SJSA1 (cell line): ENCODE results near the gene SYCN. TPM values are rescaled to one million over a fixed set of nuclear protein-coding genes. Genes with fewer than 3 reads are reported as not detected.

Experiments
- DNase-seq, 2 experiments: peaks; one replicate each; pipeline ENCODE4 v3.0.0-alpha.2; 2015 to 2020; ENCODE audit warnings: low spot score in 2 of 2, low read depth in 1 of 2
- H3K27ac ChIP-seq: fragments of 250-450 bp; sonication (Bioruptor Pico); 2 replicates; pipeline ENCODE4 v1.5.1; 2020; ENCODE audit warnings: mild to moderate bottlenecking, moderate library complexity
- H3K27me3 ChIP-seq: fragments of 250-450 bp; sonication (Bioruptor Pico); replicated peaks from 2 replicates; pipeline ENCODE4 v1.5.1; 2020; ENCODE audit warnings: mild to moderate bottlenecking, moderate library complexity
- H3K36me3 ChIP-seq: fragments of 250-450 bp; sonication (Bioruptor Pico); 2 replicates; pipeline ENCODE4 v1.5.1; 2020; ENCODE audit warnings: mild to moderate bottlenecking
- H3K4me1 ChIP-seq: fragments of 250-450 bp; sonication (Bioruptor Pico); replicated peaks from 2 replicates; pipeline ENCODE4 v1.6.1; 2021; ENCODE audit warnings: mild to moderate bottlenecking
- H3K4me3 ChIP-seq: fragments of 250-450 bp; sonication (Bioruptor Pico); 2 replicates; pipeline ENCODE4 v1.5.1; 2020; ENCODE audit warnings: mild to moderate bottlenecking
- H3K9me3 ChIP-seq: fragments of 250-450 bp; sonication (Bioruptor Pico); replicated peaks from 2 replicates; pipeline ENCODE4 v1.5.1; 2020; ENCODE audit warnings: mild to moderate bottlenecking
- total RNA-seq: library from RNA; depleted of rRNA; stranded (reverse); fragments of >200 nt; shearing (Covaris generic); gene quantifications from 2 replicates; pipeline ENCODE4 v1.2.3, GENCODE V29; 2014

The SYCN gene
- total RNA-seq, 1 experiment from 2014 or later, result not detected

DNA sequence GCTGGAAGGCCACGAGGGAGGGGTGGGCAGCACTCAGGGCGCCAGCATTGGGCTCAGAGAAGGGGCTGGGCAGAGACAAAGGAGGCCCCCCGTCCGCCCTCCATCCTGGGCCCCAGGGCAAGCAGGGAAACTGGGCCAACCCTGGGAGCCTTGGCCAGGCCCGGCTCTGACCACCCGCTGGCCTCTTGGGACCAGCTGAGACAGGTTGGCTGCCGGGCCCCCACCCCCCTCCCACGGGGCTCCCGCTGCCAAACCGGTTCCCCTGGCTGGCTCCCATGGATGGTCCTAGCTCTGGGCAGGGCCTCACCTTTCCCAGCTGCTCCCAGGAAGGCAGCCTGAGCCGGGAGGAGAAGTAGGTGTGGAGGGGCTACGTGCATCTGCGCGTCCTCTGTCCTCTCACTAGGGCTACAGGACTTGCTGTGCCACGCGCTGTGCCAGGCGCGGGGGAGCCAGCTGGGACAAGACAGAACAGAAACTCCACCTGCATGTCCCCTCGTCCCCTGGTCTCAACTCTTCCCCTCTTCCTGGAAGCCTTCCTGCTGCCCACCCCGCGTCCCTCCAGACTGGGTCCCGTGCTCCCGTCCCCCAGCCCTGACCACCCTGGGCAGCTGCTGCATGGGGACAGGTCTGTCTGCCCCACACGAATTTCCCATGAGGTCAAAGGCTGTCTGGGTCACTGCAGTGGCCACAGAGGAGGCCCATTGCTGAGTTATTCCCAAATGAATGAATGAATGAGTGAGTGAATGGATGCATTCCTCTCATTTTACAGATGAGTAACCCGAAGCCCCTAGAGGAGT is 36.4 kb downstream of the SYCN start:
- peaks cover 21% of the 10 kb centered on the region for H3K36me3 ChIP-seq
- DNase-seq, result no peak
- H3K27ac ChIP-seq, result no peak overlapping the region
- H3K4me3 ChIP-seq, result no peak overlapping the region
- H3K9me3 ChIP-seq, result no peaks in the 10 kb centered on the region
- no peaks in the 10 kb centered on the region for H3K4me1 ChIP-seq
- H3K27me3 ChIP-seq, result no peaks in the 10 kb centered on the region

- no peaks in the 10 kb centered on the region for H3K4me1 ChIP-seq
- H3K27me3 ChIP-seq, result no peaks in the 10 kb centered on the region
- H3K27ac ChIP-seq, result no peak overlapping the region
- H3K9me3 ChIP-seq, result no peaks in the 10 kb centered on the region
- H3K4me3 ChIP-seq, result no peak overlapping the region
- no peak for DNase-seq
- H3K36me3 ChIP-seq, result peaks cover 15% of the 10 kb centered on the region
Measured at GRCh38 chr19:39166571-39167391, 37.3 kb downstream of the SYCN start.

DNA sequence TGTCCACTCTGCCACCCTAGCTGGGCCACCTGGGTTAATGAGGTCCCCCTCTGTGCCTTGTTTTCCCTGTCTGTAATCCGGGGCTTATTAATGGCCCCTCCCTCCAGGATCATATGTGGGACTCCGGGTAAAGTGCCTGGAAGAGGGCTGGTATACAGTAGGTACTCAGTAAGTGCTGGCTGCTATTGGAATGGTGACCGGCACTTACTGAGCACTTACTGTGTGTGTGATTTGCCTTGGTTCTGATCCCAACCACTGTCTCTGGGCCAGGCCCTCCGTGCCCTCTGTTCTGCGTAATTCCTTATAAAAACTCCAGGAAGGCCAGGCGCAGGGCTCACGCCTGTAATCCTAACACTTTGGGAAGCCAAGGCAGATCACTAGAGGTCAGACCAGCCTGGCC is 38.2 kb downstream of the SYCN start:
- H3K36me3 ChIP-seq, result peaks cover 8% of the 10 kb centered on the region

DNA sequence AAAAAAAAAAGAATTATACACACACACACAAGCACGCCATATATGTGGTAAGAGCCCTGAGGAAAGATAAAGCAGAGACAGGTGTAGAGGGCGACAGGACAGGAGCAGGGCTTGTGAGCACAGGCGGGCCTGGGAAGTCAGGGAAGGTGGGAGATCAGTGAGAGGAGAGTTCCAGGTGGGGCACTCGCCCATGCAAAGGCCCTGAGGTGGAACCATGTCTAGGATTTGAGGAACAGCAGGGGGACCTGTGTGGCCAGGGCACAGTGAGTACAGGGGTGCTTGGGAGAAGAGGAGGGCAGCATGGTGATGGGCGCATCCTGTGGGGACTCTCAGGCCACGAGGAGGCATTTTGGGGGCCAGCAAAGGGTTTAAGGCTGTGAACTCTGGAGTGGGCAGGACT is 39.8 kb downstream of the SYCN start:
- no peaks in the 10 kb centered on the region for H3K9me3 ChIP-seq

More for the DNA sequence above, 38.2 kb downstream of the SYCN start:
- Histone ChIP-seq H3K4me3 (no peak overlapping the region), H3K4me1 (no peaks in the 10 kb centered on the region), H3K27me3 (no peaks in the 10 kb centered on the region), H3K9me3 (no peaks in the 10 kb centered on the region), H3K27ac (no peak overlapping the region)
- DNase-seq, result no peak

DNA sequence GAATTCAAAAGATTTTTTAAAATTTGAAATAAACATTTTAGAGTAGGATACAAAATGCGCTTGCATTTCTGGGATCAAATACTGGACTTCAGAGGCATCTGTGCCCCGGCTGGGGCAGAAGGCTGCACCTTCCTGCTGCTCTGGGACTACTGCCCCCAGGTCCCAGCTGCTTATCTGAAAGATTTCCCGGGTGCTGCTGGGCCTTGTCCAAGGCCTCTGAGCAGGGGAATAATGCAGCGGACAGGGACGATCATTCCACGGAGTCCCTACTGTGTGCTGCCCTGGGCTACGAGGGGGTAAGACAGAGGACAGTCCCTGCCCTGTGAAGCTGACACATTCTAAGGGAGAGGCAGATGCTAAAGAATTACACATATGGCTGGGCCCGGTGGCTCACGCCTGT is 40.4 kb downstream of the SYCN start:
- no peaks in the 10 kb centered on the region for H3K9me3 ChIP-seq
- H3K36me3 ChIP-seq, result 0 out of 2 replicates have a peak, but pooled peaks cover 3% of the 10 kb centered on the region
- no peak for DNase-seq
- H3K27me3 ChIP-seq, result no peaks in the 10 kb centered on the region
- no peak overlapping the region for H3K27ac ChIP-seq
- H3K4me3 ChIP-seq, result no peak overlapping the region
- H3K4me1 ChIP-seq, result no peaks in the 10 kb centered on the region

More for the DNA sequence above, 39.8 kb downstream of the SYCN start:
- DNase-seq, result no peak
- Histone ChIP-seq H3K4me3 (no peak overlapping the region), H3K27ac (no peak overlapping the region), H3K27me3 (no peaks in the 10 kb centered on the region), H3K4me1 (no peaks in the 10 kb centered on the region), H3K36me3 (no peaks in the 10 kb centered on the region)

- no peak for DNase-seq
- Histone ChIP-seq H3K9me3 (no peaks in the 10 kb centered on the region), H3K4me3 (no peak overlapping the region), H3K27ac (no peak overlapping the region), H3K4me1 (peaks cover 4% of the 10 kb centered on the region), H3K36me3 (0 out of 2 replicates have a peak, but pooled peaks cover 3% of the 10 kb centered on the region), H3K27me3 (no peaks in the 10 kb centered on the region)
Measured at GRCh38 chr19:39162441-39163043, 41.5 kb downstream of the SYCN start.

- Histone ChIP-seq H3K27ac (no peak overlapping the region), H3K9me3 (no peaks in the 10 kb centered on the region), H3K27me3 (no peaks in the 10 kb centered on the region), H3K4me3 (no peak overlapping the region), H3K4me1 (peaks cover 7% of the 10 kb centered on the region), H3K36me3 (0 out of 2 replicates have a peak, but pooled peaks cover 3% of the 10 kb centered on the region)
- no peak for DNase-seq
Measured at GRCh38 chr19:39160889-39161672, 43.0 kb downstream of the SYCN start.

GRCh38 chr19:39160523-39160861 is 43.6 kb downstream of the SYCN start:
- Histone ChIP-seq H3K4me3 (no peak overlapping the region), H3K4me1 (peaks cover 7% of the 10 kb centered on the region), H3K9me3 (no peaks in the 10 kb centered on the region), H3K27ac (no peak overlapping the region), H3K36me3 (0 out of 2 replicates have a peak, but pooled peaks cover 5% of the 10 kb centered on the region), H3K27me3 (no peaks in the 10 kb centered on the region)
- DNase-seq, result no peak

DNA sequence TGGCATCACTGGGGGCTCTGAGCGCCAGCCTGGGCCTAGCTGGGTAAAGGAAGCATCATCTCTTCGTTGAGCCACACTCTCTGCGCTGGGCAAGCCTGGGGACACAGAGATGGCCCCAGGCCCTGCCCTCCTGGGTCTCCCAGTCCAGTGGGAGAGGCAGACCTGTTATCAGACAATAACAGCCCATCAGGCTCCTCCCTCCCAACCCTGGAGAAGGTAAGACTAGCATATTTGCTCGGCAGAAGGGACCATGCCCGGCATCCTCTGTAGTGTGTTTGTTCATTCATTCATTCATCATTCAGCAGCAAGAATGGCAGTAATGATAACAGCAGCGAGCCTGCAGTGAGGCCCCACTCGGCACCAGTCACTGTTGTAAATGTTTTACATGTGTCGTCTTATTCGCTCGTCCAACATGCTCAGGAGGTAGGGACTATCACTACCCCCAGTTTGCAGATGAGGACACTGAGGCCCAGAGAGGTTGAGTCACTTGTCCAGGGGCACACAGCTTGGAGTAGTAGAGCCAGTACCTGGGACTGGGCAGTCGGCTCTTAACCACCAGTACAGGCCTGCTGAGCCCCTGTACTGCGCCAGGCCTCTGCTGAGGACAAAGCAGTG is 45.3 kb downstream of the SYCN start:
- no peak overlapping the region for H3K4me3 ChIP-seq
- H3K27me3 ChIP-seq, result no peaks in the 10 kb centered on the region
- H3K4me1 ChIP-seq, result peaks cover 7% of the 10 kb centered on the region
- H3K27ac ChIP-seq, result no peak overlapping the region
- no peaks in the 10 kb centered on the region for H3K9me3 ChIP-seq
- DNase-seq, result no peak
- H3K36me3 ChIP-seq, result peaks cover 8% of the 10 kb centered on the region; the same call in 1 of the 2 replicates

DNA sequence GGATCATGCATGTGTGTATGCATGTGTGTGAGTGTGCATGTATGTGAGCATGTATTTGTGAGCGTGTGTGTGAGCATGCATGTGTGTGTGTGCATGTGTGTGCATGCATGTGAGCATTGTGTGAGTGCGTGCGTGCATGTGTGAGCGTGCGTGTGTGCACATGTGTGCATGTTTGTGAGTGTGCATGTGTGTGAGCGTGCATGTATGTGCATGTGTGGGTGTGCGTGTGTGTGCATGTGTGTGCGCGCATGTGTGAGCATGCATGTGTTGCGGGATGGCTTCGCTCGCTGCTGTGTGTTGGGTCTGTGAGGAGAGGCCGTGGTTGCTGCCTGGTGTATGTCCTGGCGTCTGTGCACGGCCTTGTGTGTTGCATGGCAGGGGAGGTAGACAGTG is 46.1 kb downstream of the SYCN start:
- Histone ChIP-seq H3K27me3 (no peaks in the 10 kb centered on the region), H3K4me1 (peaks cover 7% of the 10 kb centered on the region), H3K27ac (no peak overlapping the region), H3K36me3 (peaks cover 8% of the 10 kb centered on the region; the same call in 1 of the 2 replicates), H3K4me3 (no peak overlapping the region), H3K9me3 (no peaks in the 10 kb centered on the region)
- no peak for DNase-seq

DNA sequence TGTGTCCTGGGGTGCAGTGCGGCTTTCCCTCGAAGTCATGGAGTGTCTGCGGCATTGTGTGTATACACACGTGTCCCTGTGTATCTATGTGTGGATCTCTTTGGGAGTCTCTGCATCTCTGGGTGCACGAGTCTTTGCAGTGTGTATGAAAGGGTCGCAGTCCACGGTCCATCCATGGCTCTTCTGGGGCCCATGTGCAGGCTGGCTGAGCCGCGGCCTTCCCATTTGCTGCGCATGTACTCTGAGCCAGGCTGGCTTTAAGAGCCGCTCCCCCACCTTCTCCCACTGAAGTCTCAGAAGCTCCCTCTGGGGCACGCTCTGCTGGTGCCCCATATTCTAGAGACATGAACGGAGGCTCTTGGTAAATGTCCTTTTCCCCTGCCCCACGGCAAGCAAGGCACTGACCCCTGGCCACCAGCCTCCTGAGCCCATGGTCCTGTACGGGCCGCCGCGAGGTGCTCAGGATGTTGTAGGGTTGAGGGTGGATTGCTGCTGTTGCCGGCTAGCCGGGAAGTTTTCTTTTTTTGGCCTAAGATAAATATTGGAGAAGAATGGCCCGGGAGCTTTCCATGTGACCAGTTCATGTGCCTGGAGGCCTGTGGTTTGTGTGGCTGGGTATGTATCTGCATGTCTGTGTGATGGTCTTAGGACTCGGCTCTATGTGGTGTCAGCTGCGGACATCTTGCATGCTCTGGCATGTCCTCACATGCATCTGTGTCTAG is 46.6 kb downstream of the SYCN start:
- no peak for DNase-seq
- Histone ChIP-seq H3K27ac (no peak overlapping the region), H3K27me3 (no peaks in the 10 kb centered on the region), H3K36me3 (peaks cover 8% of the 10 kb centered on the region; the same call in 1 of the 2 replicates), H3K9me3 (no peaks in the 10 kb centered on the region), H3K4me1 (peaks cover 7% of the 10 kb centered on the region), H3K4me3 (no peak overlapping the region)

- H3K9me3 ChIP-seq, result no peaks in the 10 kb centered on the region
- no peak overlapping the region for H3K4me3 ChIP-seq
- no peak overlapping the region for H3K27ac ChIP-seq
- H3K27me3 ChIP-seq, result no peaks in the 10 kb centered on the region
- no peak for DNase-seq
- peaks cover 7% of the 10 kb centered on the region for H3K4me1 ChIP-seq
- peaks cover 8% of the 10 kb centered on the region; the same call in 1 of the 2 replicates for H3K36me3 ChIP-seq
Measured at GRCh38 chr19:39156326-39157230, 47.5 kb downstream of the SYCN start.
